Mammary epithelial cell (primary cell): ENCODE data around the gene C17orf58.

Experiments
- CTCF ChIP-seq, 2 donors: IDR thresholded peaks in 1 of 2; conservative IDR thresholded peaks in 1 of 2; 2 replicates each; pipeline ENCODE4 v1.5.1; 2011 to 2012; ENCODE audit warnings: inconsistent platforms in 2 of 2, low read length in 2 of 2, mild to moderate bottlenecking in 2 of 2, control low read depth in 1 of 2, low read depth in 1 of 2; ENCODE audit not compliant: insufficient read depth in 1 of 2; ENCODE audit errors: extremely low read depth in 1 of 2
- EZH2 ChIP-seq: IDR thresholded peaks from 2 replicates; pipeline ENCODE4 v1.6.1; 2012; ENCODE audit warnings: low read length, inconsistent platforms, borderline replicate concordance

- TF ChIP-seq CTCF (conservative IDR thresholded peaks at IDR 0.05 in 1 of 2, IDR thresholded peaks at IDR 0.05 in 1 of 2; ENCODE audit: extremely low read depth in 1 of 2, insufficient read depth in 1 of 2, low read depth in 1 of 2, low read length in 2 of 2), result no peak
- TF ChIP-seq EZH2, result no peak
Measured at GRCh38 chr17:67974185-67974584, 22.1 kb downstream of the C17orf58 start.
